ENCODE data around the gene FOXF2.
"Not testable (repeated sequence)": the region's sequence is repeated elsewhere in the genome, so short reads cannot be mapped to it uniquely, and the experiment has no call there.

FOXF2 gene

DNA sequence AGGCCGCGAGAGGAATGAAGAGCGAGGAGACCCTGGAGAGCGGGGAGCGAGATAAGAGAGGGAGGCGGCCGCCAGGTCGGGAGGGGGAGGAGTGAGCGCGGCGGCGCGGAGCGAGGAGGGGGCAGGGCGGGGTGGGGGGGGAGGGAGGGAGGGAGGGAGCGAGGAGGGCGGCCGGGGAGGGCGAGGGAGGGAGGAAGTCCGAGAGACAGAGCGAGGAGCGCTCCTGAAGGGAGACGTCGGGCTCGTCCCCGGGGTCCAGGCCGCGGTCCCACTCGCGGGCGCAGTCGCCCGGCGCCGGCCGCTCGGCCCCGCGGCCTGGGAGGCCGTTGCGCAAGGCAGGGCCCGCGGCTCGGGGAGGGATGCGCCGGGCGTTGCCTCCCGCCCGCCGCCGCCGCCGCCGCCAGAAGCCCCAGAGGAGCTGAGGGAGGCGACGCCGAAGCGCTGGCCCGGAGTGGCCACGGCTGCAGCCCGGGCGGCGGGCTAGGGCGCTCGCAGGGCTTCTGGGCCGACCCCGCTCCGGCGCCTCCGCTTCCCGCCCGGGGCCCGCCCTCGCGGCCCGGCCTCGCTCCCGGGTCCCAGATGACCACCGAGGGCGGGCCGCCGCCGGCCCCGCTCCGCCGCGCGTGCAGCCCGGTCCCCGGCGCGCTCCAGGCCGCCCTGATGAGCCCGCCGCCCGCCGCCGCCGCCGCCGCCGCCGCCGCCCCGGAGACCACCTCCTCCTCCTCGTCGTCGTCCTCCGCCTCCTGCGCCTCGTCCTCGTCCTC, at the start of gene FOXF2:
TSS of gene FOXF2 (plus strand) at position 208 of the 764 bp plus-strand sequence. CDS start at position 580, 372 bp downstream.
- no peak for DNase-seq

DNA sequence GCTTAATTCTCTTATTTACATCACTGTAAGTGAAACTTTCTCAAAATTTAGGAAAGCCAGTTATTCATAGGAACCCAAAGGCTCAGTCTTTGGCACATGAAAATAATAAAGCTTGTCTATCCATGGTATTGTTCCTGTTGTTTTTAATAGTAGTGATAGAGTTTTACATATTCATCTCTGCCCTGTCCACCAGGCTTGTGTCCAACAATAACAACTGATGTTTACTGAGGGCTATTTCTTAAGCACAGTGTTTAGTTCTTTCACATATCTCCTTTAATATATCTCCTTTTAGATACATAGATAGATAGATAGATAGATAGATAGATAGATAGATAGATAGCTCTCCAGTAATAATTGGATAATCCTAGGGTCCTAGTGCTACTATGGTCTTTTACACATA, 43.3 kb upstream of the FOXF2 start:
- DNase-seq: no peak

DNA sequence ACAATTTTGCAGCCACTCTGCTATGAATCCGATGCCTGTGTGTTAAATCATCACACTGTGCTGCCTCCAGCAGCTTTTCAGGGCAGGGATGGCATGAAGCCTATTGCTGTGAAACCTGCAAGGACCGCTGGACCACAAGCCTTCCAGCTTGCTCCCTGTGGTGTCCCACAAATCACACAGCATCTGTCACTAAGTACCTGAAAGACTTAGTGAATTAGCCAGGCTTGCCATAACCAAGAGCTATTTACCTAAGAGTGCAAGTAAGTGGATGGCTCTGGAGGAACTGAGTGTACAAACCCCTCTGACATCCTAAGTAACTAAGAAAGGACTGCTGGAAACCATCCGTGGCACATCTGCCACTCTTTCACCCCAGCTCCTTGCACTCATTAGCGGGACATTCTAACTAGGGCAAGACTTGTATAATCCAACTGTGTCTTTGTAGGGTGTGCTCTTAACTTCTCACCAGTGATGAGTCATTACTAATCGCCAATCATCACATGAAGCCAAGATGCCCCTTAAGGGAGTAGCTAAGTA, 42.8 kb upstream of the FOXF2 start:
- no peak for DNase-seq

DNA sequence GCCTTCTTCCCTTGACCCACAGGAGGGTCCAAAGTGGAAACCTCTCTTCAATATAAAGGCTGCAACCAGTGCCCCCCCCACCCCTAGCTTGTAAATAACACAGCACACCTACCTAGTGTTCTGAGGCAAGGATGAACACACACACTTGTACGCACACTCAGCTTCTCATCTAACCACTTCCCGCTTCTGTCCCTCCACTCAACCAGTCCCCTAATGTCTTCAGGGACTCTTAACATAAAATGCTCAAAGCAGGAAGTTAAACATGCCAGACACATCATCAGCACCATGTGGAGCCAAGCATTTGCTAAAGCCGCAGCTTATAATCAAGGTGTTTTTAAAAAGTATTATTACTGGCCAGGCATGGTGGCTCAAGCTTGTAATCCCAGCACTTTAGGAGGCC, 42.2 kb upstream of the FOXF2 start:
- DNase-seq: no peak

DNA sequence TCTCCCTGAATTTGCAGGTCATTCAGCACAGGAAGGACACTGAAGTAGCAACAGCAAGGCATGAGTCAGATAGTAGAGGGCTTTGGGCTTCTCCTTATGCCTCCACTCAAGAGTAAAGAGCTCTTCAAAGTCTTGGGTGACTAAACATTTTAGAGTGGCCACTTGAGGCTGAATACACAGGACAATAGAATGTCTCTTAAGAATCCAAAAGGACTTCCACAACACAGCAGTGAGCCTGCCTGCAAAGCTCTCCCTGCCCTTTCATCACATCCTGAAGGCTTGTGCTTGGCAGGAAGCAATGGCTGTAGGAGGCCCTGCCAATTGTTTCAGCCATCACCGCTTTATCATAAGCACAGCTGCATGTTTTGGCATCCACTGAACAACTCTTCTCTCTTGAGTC, 40.7 kb upstream of the FOXF2 start:
- DNase-seq: no peak

DNA sequence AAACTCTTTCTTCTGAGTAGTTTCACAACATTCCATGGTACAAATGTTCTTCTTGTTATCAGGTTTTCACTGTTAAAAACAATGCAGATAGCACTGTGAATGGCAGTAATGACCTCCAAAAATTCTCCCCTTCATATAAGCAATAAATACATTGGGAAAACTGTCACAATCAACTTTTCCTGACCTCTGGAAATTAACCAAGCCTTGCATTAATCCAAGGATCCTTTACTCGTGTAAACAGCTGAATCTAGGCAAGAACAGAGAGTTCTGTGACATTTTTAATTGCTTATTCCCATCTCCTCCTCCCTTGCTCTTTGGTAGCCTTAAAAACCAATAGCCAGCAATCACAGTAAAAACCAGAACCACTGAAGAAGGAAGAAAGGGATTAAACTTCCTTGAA, 39.7 kb upstream of the FOXF2 start:
- no peak for DNase-seq

DNA sequence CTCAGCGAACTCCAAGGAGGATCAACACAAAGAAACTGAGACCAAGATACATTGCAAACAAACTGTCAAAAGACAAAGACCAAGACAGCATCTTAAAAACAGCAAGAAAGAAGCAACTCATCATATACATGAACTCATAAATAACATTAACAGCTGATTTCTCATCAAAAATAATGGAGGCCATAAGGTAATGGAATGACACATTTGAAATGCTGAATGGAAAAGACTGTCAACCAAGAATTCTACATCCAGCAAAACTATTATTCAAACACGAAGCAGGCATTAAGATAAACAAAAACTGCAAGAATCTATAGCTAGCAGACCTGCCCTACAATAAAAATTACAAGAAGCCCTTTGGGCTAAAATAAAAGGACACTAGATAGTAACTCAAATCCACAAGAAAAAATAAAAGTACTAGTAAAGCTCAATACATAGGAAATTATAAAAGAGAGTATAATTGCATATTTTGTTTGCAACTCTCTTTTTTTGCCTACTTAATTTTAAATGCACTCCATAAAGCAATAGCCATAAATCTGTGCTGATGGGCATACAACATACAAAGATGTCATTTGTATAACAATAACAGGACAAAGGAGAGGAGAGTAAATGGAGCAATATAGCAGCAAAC, 37.9 kb upstream of the FOXF2 start:
- DNase-seq: no peak

DNA sequence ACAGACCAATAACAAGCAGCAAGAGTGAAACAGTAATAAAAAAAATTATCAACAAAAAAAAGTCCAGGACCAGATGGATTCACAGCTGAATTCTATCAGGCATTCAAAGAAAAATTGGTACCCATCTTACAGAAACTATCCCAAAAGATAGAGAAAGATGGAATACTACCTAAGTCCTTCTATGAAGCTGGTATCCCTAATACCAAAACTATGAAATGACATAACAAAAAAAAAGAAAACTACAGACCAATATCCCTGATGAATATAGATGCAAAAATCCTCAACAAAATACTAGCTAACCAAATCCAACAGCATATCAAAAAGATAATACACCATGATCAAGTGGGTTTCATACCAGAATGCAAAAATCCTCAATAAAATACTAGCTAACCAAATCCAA, 34.3 kb upstream of the FOXF2 start:
- DNase-seq: not testable (repeated sequence)

DNA sequence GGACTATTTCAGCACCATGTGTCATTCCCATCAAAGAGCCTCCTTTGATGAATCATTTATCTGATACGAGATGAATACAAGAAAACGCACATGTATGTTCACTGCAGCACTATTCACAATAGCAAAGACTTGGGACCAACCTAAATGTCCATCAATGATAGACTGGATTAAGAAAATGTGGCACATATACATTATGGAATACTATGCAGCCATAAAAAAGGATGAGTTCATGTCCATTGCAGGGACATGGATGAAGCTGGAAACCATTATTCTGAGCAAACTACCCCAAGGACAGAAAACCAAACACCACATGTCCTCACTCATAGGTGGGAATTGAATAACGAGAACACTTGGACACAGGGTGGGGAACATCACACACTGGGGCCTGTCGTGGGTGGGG, 27.7 kb upstream of the FOXF2 start:
- DNase-seq: not testable (repeated sequence)

DNA sequence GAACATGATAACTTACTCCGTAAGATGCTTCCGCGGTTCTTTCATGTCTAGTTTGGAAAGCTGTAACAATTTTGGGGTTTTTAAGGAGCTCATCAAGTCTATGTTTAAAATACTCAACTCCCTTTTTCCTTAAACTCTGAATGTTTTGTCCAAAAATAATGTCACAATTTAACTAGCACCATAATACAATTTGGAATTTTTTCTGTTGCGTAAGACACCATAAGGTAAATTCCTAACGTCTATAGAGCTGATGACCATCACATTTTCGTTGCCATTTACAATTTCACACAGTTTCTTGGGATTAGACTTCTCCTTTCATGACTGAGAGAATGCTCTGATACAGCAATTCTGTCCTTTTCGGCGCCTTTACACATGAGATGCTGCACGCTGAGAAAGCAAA, 26.7 kb upstream of the FOXF2 start:
- DNase-seq: no peak

DNA sequence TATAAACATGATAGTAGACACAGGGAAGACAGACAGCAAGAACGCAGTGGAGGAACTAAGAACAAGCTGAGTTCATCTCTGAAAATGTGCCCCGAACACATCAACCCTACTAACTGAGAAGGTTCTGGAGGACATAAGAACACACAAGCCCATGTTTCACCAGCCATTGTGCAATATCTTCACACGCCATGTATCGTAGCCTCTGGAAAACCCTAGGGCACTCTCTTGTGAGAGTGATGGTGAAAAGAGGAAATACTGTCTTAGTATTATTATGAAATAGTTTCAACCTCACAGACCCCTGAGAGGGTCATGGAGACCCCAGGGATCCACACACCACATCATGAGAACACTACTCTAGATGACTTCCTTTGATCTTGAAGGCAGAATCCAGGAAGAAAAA, 26.1 kb upstream of the FOXF2 start:
- DNase-seq: no peak

DNA sequence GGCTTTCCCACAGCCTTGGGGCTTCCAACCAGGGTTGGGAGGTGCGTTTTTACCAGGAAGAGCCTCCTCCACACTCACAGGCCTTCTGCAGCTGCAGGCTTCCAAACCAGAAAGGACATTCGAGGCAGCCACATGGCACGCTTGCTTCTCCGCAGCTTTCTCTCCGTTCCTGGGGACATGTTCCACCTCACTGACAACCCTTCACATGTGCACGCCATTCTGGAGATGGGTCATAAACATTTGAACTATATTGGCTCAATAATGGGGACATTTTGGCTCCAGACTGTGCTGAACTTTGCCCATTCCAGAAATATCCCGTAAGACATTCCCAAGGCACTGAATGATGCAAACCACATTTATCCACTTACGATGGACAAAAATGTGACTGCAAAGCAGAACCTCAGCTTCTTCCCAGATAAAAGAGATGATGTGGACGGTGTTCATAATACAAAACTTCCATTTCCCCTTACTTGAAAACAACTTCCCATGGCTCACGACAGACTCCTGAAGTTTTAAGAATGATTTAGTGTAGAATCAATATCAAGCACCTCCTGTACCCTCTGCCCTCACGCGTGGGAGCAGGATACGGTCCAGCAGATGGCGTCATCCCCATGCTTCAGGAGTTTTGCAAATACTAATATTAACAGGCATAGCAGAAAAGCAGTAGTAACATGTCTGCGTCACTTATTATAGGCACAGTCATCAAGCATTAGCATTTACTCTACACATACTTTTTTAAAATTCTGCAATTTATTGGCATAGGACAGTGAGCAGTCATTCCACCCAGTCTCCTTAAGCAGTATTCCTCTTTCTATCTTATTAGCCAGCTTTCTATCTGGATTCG, 25.4 kb upstream of the FOXF2 start:
- no peak for DNase-seq

DNA sequence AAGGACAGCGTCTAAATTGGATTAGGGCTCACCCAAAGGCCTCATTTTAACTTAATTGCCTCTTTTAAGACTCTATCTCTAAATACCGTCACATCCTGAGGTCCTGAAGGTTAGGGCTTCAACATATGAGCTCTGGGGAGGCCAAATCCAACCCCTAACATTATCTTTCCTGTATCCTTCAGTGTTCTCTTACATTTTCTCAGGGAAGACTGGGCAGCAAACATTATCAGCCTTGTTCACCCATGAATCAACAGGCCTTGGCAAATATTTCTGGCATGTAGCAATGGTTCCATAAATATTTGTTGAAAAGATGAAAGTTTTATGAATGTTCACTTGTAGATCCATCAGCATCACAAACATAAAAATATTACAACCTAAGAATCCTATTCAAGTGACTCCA, 24.6 kb upstream of the FOXF2 start:
- no peak for DNase-seq

DNA sequence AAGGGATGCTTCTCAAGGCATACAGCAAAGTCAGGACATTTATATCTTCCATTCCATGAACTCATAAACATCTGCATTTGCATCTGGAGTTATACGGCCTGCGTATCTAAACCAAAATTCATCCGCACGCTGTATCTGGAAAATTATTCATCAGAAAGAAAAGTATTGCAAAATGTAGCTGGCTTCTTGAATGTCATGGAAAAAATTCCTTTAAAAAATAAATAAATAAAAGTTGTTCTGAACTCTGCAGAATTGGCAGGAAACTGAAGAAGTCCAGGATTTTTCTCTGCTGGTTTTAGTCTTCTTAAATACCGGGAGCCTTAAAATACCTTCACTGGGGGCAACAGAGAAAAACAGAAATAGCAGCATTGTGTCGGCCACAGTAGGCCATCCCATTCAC, 23.7 kb upstream of the FOXF2 start:
- no peak for DNase-seq

DNA sequence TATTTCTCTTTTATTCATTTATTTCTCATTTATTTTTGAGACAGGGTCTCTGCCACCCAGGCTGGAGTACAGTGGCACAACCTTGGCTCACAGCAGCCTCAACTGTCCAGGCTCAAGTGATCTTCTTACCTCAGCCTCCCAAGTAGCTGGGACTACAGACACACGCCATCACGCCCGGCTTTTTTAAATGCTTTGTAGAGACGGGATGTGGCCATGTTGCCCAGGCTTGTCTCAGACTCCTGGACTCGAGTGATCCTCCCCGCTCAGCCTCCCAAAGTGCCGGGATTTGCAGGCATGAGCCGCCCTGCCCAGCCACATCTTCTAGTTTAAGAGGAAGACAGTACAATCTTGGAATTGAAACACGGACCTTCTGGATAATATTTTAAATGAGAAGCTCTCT, 21.6 kb upstream of the FOXF2 start:
- no peak for DNase-seq

DNA sequence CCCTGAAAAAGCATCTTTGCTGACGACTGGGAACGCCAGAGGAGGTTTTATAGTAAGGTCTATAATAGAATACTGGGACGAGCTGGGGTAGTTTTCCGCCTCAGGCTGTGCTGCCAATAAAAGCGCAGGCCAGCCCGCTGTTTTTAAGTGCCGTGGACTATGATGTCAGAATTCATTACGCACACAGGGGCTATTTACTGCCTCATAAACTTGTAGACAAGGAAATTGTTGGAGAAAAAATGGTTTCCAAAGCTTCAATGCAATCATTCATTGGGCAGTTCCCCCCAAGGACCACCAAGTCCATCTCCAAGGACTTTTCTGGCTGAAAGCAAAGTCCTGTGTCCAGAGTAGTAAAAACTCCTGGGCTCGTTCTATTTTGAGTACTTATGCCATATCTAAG, 20.4 kb upstream of the FOXF2 start:
- DNase-seq: no peak

DNA sequence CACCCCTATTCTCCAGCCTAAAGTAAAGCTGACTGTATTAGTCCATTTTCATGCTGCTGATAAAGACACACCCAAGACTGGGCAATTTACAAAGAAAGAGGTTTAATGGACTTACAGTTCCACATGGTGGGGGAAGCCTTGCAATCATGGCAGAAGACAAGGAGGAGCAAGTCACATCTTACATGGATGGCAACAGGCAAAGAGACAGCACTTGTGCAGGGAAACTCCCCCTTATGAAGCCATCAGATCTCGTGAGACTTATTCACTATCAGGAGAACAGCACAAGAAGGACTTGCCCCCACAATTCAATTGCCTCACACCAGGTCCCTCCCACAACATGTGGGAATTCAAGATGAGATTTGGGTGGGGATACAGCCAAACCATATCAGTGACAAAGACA, 19.7 kb upstream of the FOXF2 start:
- DNase-seq: not testable (repeated sequence)

DNA sequence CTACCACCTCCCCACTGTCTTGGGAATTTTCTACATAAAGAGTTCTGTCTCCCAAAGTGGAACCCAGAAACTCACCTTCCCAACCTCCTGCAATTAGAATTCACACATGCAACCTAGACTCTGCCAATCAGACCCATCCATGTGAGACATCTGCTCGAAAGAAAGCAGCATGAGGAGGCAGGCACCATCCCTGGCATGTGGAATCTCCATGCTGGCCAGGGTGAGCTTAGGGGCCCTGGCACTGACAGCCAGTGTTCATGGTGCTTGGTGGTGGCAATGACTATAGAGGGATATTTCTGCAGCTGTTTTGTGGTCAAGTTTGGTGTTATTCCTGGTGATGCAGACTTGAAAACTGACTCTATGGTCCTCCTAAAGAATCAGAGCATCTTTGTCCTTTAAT, 17.4 kb upstream of the FOXF2 start:
- DNase-seq: no peak

DNA sequence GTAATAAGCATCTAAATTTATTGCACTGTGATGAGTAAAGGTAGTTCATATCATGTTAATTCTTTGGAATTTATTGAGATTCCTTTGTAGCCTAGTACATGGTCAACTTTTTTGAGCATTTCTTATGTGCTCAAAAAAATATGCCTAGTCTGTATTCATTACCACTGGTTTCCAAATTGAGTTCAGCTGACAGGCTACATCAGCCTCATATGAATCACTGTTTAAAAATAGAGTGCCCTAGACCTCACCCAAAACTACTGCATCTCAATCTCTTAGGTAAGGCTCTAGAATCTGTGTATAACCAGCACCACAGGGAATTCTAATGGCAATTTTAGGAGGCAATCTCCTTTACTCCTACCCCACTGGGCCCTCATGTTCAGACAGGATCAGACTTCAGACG, 16.7 kb upstream of the FOXF2 start:
- DNase-seq: no peak

DNA sequence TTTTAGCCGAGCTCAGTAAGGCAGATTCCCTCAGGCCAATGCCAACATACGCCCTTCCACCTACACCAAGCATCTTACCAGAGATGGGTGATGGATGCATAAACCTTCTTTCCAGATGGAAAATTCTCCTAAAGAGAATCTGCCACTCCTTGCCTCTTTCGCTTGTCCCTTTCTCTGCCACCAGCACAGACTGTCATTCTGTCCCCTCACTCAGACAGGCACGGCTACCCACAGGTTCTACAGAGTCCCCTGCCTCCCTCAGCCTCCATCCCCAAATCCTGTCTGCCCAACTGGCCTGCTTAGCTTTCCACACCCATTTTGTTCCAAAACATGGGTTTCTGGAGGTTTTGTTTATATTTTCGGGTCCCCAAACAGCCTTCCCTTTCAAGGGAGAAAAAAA, 12.7 kb upstream of the FOXF2 start:
- DNase-seq: no peak

DNA sequence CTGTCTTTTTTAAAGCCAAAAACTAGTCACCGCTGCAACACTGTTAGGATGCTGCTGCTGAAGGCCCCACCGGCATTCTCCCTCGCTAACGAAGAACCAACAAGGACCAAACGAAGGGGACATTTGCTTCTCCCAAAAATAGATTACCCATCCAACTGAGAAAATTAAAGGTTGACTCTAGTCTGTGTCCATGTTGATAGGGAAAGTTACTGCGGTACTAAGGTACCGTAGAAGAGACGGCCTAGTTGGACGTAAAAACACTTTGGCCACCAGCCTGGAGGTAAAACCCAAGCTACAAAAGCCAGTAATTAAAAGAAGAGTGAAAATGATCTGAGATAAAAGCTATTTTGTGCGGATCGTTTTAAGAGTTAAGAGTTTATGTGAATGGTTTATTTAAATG, 11.8 kb upstream of the FOXF2 start:
- DNase-seq: no peak

DNA sequence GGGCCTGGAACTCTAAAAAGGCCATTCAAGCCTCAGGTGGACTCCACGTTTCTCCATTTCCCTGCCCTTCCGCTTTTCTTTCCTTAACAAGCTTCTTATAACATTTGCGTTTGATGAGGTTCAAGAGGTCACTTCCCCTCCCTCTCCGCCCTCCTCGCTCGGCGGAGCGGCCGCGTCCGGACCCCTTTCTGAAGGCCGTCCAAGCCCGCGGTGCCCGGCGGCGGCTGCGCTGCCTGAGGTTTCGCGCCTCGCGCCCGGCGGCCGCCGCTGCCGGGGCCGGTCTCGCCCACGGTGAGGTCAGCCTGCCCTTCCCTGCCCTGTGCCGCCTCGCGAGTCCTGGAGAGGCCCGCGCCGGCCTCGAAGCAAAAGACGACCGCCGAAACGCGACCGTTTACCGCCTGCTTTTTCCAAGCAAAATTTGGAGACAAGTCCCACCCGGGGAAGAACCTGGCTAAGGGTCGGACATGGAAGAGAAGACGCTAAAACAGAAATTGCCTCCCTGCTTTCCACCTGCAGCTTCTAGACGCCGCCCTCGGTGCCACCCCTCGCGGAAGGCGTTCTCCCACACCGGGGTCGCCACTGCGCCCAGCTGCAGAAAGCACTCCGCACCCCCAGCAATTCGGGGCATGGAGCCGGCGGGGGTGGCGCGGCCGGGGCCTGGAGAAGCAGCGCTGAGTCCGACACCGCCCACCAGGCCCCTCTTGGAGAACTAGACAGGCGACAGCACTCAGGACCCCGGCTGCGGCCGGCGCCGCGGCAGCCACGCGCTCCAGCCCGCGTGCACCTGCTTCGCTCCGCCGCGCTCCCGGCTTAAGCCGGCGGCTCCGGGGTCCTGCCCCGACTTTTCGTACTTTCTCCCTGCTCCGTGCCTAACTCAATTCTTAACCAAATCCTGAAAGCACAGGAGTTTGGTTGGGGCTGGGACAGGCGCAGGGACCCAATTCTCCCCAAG, 11.0 kb upstream of the FOXF2 start:
- no peak for DNase-seq

Measured in SHP77 treated with DMSO at 0.1 percent for 48 hours (cell line).